ENCODE data around the gene TEX11.
A peak's percentile ranks its signal among the peaks of the same experiment; 100 is the strongest.
"Not testable (repeated sequence)": the region's sequence is repeated elsewhere in the genome, so short reads cannot be mapped to it uniquely, and the experiment has no call there.

Gene TEX11

DNA sequence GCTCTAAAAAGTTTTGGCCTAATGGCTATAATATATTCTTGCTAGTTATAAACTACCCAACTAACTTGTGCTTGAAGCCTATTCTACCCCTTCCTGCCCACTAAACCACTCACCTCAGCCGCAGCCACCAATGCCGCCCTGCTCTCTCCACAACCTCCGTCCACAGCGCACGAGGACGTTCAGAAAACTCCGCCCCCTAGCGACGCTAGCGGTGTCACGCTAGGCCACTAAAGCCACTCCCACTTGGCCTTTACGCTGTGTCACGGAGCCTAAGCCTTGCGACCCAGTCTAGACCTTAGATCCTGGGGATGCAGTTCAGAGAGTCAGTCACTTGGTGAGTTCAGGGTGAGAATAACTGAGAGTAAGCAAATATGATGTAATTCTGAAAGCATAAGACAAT is at the start of gene TEX11:
Gene TEX11, minus strand, starts transcription at position 171 of the 400 bp plus-strand sequence. CDS start 922 bp downstream, outside the sequence.
- no peak for DNase-seq

DNA sequence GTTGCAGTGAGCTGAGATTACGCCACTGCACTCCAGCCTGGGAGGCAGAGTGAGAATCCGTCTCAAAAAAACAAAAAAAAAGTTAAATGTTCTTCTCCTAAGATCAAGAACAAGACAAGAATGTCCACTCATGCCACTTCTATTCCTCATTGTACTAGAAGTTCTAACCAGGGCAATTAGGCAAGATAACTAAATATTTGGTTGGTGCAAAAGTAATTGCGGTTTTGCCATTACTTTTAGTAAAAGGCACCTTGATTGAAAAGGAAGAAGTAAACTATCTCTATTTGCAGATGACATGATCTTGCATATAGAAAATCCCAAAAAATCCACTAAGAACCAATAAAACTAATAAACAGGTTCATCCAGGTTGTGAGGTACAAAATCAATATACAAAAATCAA is 46.4 kb upstream of the TEX11 start:
- DNase-seq, result no peak

DNA sequence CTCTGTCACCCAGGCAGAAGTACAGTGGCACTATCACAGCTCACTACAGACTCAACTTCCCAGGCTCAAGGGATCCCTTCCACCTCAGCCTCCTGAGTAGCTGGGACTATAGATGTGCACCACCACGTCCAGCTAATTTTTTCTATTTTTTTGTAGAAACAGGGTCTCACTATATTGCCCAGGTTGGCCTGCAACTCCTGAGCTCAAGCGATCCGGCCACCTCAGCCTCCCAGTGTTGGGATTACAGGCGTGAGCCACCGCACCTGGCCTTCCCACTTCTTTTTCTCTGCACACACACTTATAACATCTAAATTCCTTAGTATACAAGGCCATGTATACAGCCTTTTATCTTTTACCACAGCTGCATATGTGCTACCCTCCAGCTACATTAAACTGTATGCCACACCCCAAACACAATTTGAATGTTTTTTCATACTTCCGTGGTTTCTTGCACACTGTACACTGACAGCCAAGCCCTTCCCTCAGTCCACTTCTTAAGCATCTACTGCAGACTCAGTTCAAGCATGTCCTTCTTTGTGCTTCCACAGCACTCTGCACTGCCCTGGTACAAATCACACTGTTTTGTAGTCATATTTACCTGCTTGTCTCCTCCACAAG is 15.9 kb upstream of the TEX11 start:
- no peak for DNase-seq

DNA sequence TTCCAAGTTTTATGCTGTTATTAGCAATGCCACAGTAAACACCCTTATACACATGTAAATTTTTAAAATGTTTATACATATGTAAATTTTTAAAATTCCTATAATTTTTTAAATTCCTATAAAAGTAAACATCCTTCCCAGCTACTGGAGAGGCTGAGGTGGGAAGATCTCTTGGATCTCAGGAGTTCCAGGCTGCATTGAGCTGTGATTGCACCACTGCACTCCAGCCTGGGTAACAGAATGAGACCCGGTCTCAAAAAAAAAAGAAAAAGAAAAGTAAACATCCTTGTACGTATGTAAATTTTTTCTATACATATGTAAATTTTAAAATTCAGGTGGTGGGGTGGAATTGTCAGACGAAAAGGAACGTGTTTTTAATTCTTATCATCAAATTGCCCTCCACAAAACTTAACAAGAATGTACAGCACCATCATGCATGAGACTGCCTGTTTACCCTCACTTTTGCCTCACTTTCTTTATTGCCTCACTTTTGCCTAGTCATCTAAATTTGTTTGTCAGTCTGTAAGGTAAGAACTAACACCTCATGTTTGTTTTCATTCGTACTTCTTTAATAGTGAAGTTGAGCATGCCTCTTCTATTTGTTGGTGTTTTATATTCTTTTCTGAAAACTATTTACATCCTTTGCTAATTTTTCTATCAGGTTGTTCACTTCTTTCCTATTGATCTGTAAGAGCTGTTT is 14.4 kb upstream of the TEX11 start:
- no peak for DNase-seq

DNA sequence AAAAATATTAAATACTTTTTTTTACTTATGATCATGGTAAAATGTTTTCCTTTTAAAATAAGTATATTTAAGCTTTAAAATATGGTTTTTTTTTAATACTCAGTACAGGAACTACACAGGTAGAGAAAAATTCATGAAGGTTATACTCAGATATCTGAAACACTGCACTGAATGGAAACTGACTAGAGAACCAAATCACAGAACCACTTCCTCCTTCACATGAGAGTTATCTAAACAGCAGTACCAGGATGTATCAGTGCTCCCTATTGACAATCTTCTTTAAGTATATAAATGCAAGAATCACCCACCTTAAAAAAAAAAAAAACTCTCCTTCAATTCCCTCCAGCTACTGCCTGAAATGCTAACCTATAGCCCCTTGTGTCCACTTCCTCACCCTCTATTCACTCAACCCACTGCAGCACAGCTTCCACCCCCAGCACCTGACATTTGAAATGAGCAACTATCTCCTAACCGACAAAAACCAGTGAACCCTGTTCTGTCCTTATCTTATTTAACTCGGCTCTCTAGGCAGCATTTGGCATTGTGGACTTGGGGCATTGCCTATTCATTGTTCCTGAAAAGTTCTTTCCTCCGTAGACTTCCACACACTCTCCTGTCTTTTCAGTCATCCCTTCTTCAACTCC is 13.3 kb upstream of the TEX11 start:
- no peak for DNase-seq

DNA sequence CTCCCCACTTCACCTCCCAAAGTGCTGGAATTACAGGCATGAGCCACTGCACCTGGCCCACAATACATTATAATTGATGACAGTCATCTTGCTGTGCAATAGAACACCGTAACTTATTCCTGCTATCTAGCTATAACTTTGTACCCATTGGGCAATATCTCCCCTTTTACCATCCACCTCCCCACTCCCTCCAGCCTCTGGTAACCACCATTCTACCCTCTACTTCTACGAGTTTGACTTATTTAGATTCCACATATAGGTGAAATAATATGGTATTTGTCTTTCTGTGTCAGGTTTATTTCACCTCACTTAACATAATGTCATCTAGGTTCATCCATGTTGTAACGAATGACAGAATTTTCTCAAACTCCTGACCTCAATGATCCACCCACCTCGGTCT is 8.2 kb upstream of the TEX11 start:
- no peak for DNase-seq

DNA sequence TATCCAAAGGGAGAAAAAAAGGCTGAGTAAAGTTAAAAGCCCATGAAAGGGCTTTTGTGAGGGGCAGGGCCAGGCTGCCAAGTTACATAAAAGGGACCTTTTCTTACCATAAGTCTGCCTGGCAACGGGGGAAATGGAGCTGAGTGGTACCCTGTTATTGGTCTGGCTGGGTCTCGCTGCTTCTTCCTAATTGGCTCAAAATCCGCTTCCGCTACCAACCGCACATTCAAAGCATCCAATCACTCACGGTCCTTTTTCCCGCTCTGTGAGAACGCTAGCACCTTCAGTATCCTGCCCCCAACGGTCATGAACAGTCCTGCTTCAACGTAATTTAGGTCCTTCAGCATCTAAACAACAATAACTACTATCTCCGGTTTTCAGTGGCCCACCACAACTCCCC is 611 bp downstream of the TEX11 start:
- no peak for DNase-seq

DNA sequence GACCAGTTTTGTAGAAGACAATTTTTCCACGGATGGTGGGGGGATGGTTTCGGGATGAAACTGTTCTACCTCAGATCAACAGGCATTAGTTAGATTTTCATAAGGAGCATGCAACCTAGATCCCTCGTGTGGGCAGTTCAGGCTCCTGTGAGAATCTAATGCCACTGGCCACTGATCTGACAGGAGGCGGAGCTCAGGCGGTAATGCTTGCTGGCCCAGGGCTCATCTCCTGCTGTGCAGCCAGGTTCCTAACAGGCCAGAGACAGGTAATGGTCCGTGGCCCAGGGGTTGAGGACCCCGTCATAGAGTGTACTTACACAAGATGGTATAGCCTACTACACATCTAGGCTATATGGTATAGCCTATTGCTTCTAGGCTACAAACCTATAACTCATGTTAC is 7.0 kb downstream of the TEX11 start:
- no peak for DNase-seq

DNA sequence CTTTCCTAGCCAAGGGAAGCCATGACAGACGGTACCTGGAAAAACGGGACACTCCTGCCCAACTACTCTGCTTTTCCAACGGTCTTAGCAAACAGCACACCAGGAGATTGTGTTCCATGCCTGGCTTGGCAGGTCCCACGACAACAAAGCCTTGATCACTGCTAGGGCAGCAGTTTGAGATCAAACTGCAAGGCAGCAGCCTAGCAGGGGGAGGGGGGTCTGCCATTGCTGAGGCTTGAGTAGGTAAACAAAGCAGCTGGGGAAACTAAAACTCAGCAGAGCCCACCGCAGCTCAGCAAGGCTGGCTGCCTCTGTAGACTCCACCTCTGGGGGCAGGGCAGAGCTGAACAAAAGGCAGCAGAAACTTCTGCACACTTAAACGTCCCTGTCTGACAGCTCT is 18.1 kb downstream of the TEX11 start:
- not testable (repeated sequence) for DNase-seq

DNA sequence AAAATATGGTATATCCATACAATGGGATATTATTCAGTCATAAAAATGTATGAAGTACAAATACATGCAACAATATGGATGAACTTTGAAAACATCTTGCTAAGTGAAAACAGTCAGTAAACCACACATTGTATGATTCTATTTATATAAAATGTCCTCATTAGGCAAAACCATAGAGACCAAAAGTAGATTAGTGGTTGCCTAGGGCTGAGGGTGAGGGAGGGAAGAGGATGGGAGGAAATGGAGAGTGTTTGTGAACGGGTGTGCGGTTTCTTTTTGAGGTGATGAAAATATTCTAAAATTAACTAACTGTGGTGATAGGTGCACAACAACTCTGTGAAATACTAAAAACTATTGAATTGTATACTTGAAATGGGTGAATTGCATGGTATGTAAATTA is 29.6 kb downstream of the TEX11 start:
- DNase-seq, result no peak

DNA sequence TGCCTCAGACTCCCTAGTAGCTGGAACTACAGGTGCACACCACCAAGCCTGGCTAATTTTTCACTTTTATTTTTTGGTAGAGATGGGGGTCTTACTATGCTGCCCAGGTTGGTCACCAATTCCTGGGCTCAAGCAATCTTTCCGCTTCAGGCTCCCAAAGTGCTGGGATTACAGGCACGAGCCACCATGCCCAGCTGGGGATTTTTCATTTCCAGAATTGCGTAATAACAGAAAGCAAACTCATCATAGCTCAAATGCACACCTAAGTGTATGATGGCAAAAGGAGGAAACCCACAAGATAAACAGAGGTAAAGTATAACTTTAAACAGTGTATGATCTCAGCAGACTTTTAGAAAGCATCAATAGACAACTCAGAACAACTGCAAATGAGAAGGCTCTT is 56.2 kb downstream of the TEX11 start:
- DNase-seq, result no peak

DNA sequence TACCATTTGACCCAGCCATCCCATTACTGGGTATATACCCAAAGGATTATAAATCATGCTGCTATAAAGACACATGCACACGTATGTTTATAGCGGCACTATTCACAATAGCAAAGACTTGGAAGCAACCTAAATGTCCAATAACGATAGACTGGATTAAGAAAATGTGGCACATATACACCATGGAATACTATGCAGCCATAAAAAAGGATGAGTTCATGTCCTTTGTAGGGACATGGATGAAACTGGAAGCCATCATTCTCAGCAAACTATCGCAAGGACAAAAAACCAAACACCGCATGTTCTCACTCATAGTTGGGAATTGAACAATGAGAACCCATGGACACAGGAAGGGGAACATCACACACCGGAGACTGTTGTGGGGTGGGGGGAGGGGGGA is 64.4 kb downstream of the TEX11 start:
- not testable (repeated sequence) for DNase-seq

DNA sequence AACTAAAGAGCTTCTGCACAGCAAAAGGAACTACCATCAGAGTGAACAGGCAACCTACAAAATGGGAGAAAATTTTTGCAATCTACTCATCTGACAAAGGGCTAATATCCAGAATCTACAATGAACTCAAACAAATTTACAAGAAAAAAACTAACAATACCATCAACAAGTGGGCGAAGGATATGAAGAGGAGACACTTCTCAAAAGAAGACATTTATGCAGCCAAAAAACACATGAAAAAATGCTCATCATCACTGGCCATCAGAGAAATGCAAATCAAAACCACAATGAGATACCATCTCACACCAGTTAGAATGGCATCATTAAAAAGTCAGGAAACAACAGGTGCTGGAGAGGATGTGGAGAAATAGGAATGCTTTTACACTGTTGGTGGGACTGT is 64.9 kb downstream of the TEX11 start:
- not testable (repeated sequence) for DNase-seq

DNA sequence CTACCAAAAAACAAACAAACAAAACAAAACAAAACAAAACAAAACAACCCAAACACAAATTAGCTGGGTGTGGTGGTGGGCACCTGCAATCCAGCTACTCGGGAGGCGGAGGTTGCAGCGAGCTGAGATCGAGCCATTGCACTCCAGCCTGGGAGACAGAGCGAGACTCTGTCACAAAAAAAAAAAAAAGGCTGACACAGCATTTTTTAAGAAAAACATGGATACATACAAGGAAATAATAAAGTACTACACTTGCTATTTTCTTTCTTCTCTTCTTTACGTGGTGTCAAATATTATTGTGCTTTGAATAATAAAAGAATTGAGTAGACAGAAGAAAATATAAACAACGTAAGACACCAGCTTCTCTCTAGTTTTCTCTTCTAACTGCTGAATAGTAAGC is 73.9 kb downstream of the TEX11 start:
- no peak for DNase-seq

DNA sequence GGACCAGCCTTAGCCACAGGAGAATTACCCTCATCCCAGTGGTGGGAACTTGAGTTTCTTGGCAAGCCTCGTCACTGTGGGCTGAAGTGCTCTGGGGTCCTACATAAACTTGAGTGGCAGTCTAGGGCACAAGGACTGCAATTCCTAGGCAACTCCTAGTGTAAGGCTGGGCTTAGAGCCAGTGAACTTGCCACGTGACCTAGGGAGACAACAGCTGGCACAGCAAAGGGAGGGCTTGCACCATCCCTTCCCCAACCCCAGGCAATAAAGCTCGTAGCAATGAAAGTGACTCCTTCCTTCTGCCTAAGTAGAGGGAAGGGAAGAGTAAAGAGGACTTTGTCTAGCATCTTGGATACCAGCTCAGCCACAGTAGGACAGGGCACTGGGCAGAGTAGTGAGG is 81.8 kb downstream of the TEX11 start:
- peak; percentile 19 for DNase-seq

DNA sequence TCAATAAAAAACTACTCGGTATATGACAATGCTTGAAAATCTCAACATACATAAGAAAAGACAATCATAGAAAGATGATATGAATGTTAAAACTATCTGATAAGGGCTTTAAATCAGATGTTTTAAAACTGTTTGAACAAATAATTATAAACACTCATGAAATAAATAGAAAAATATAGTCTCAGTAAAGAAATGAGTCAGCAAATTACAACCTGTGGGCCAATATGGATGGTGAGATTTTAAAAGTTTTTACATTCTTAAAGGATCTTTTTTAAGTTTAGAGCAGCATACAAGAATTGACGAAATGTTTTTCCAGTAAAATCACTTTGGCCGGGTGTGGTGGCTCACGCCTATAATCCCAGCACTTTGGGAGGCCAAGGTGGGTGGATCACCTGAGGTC is 83.1 kb downstream of the TEX11 start:
- DNase-seq, result no peak

DNA sequence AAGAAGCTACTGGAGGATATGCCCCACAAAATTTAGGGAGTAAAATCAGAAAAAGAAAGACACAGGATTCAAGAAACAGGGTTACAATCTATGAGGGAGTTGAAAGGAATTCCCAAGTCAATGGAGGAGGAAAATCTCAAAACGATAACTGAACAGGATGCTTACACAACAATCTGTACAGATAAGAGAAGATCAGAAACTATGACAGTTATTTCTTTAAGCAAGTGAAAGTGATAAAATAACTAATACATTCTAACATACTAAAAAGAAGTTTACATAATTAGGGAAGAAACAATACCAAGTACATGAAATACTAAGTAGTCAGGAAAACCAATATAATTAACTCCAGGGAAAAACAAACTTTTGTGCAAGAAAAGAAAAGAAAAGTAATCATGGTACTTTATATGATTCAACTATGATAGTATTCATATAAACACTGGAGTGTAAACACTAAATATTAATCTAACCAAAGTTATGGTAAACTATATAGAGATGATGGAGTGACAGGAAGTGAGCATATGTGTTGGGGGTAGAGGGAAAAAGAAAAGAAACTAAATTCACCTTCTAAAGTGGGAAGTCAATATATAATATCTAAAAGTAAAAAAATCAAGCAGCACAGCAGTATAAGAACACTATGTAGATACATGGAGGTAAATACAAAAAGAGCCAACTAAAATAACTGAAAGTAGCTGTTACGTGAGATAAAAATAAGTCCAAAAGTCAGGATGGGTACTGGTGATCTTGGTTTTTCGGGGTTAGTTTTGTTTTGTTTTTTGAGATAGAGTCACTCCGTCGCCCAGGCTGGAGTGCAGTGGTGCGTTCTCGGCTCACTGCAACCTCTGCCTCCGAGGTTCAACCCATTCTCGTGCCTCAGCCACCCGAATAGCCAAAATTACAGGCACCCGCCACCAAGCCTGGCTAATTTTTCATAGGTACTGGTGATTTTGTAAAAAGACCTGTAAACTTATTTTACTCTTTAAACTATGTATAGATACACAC is 99.3 kb downstream of the TEX11 start:
- no peak for DNase-seq

DNA sequence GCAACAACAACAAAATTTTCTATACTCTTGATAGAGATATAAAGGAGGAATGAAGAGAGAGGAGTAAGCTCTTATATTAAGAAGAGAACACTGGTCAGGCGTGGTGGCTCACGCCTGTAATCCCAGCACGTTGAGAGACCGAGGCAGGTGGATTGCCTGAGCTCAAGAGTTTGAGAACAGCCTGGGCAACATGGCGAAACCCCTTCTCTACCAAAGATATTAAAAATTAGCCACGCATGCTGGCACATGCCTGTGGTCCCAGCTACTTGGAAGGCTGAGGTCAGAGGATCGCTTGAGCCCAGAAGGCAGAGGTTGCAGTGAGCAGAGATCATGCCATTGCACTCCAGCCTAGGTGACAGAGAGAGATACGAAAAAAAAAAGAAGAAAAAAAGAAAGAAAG is 102.4 kb downstream of the TEX11 start:
- DNase-seq, result no peak

DNA sequence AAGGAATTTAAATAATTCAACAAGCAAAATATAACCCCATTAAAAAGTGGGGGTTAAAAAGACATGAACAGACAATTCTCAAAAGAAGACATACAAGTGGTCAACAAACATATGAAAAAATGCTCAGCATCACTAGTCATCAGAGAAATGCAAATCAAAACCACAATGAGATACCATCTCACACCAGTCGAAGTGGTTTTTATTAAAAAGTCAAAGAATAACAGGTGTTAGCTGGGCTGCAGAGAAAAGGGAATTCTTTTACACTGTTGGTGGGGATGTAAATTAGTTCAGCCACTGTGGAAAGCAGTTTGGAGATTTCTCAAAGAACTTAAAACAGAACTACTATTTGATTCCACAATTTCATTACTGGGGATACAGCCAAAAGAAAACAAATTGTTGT is 111.8 kb downstream of the TEX11 start:
- DNase-seq, result not testable (repeated sequence)

DNA sequence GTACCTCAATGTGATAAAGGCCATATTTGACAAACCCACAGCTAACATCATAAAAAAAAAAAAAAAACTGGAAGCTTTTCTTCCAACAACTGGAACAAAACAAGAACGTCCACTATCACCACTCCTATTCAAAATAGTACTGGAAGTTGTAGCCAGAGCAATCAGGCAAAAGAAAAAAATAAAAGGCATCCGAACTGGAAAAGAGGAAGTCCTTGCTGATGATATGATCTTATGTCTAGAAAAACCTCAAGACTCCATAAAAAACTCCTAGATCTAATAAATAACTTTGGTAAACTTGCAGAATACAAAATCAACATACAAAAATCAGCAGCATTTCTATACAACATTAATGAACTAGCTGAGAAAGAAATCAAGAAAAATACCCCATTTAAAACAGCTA is 134.3 kb downstream of the TEX11 start:
- no peak for DNase-seq

DNA sequence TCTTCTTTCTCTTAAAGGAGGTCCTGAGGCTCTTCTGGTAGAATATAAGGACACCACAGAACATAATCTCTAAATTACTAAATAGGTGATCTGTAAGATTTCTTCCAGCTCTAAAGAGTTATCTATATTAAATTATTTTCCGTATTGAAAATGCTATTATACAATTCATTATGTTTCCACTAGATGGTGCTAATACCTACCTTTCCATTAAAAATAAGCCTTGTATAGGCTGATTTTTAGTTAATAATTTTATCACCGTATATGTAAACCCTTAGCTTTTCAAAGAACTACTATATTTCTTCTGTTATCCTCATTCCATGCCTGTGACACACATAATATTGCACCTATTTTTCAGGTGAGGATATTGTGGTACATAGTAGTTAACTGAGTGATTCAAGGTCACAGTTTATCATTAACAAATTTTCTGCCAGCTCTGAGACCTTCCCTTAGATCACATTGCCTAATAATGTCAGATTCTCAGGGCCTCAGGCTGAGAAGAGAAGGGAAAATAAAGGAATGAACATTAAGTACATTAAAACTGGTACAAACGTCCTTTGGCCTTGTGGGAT is 138.8 kb downstream of the TEX11 start:
- no peak for DNase-seq

DNA sequence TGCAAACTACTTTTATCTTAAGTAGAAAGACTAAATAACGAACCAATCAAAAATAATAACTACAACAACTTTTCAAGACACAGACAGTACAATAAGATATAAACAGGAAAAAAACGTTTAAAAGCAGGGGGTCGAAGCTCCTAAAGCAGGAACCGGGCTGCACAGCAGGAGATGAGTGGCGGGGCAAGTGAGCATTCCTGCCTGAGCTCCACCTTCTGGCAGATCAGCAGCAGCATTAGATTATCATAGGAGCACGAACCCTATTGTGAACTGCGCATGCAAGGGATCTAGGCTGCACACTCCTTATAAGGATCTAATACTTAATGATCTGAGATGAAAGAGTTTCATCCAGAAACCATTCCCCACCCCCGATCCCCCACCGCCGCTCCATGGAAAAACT is 146.2 kb downstream of the TEX11 start:
- DNase-seq, result no peak

DNA sequence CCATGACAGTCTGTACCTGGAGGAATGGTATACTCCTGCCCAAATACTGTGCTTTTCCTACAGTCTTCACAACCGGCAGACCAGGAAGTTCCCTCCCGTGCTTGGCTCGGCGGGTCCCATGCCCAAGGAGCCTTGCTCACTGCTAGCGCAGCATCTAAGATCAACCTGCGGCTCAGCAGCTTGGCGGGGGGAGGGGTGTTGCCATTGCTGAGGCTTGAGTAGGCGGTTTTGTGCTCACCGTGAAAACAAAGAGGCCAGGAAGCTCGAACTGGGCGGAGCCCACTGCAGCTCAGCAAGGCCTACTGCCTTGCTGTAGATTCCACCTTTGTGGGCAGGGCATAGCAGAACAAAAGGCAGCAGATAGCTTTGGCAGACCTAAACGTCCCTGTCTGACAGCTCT is 152.7 kb downstream of the TEX11 start:
- no peak for DNase-seq
